Erythroblast (primary cell): ENCODE results near the gene RAX.

Source experiments
- GATA1 ChIP-seq: IDR thresholded peaks from 2 replicates; pipeline ENCODE4 v1.6.1; 2011; ENCODE audit warnings: low read depth, mild to moderate bottlenecking, control low read depth, low read length, moderate library complexity
- POLR2A ChIP-seq: IDR thresholded peaks from 2 replicates; pipeline ENCODE4 v1.6.1; 2011; ENCODE audit warnings: mild to moderate bottlenecking, low read length

- TF ChIP-seq POLR2A: no peak
- TF ChIP-seq GATA1: no peak
These were observed 30.5 kb upstream of the RAX start for GRCh38 chr18:59303656-59304195.
